ENCODE results near the gene FLT3LG. TPM values are rescaled to one million over a fixed set of nuclear protein-coding genes. Genes with fewer than 3 reads are reported as not detected.

The FLT3LG gene
- total and polyA plus RNA-seq, 9 of the 15 experiments (the other 6 are each of a cell fraction or from before 2014, with no cell fraction given): 0.31 to 6.4 (median 1.1) TPM

DNA sequence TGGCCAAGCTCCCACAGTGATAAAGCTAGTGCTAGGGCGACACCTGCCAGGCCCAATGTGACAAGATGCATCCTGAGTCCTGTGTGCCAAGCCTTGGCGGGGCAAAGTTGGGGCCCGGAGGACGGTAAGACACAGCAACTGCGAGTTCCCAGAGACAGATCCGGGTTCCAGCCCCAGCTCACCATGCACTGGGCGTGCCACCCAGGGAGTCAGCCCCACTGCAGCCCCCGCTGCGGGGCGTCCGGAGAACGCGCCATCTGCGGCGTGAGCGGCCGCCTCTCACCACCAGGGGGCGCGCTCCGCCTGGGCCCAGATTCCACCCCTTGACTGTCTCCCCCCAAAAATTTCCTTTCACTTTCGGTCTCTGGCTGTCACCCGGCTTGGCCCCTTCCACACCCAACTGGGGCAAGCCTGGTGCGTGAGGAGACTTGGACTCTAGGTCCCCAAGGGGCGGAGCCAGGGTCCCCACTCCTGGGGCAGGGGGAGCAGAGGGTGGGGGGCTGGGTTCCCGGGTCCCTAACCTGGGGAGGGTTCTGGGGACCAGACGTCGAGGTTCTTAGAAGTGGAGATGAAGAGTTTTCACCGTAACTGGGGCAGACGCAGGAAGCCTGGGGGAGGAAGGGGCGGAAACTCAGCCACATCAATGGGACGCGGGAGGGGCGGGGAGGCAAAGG lies at the start of gene FLT3LG (continued):
- no peak for TF ChIP-seq ZBTB33 (CRISPR knock-in tag; IDR thresholded peaks at IDR 0.05)
- TF ChIP-seq CEBPB (tag; IDR thresholded peaks at IDR 0.05): no peak
- TF ChIP-seq E2F3 (CRISPR knock-in tag; IDR thresholded peaks at IDR 0.05): no peak
- TF ChIP-seq ZNF584 (CRISPR knock-in tag; IDR thresholded peaks at IDR 0.05; ENCODE audit: low read depth): no peak
- no peak for TF ChIP-seq ZNF696 (CRISPR knock-in tag; conservative IDR thresholded peaks at IDR 0.05)
- no peak for TF ChIP-seq THRAP3 (IDR thresholded peaks at IDR 0.05; ENCODE audit: borderline replicate concordance)
- no peak; the same call in 1 of the 2 replicates for TF ChIP-seq PHF8 (IDR thresholded peaks at IDR 0.05; ENCODE audit: borderline replicate concordance, low read length)
- no peak for TF ChIP-seq ZBTB12 (CRISPR knock-in tag; IDR thresholded peaks at IDR 0.05)
- TF ChIP-seq SAFB (IDR thresholded peaks at IDR 0.05; ENCODE audit: borderline replicate concordance, low read depth, low read length): no peak
- TF ChIP-seq TCF7 (IDR thresholded peaks at IDR 0.05; ENCODE audit: borderline replicate concordance): no peak
- TF ChIP-seq SMAD2 (IDR thresholded peaks at IDR 0.05; ENCODE audit: low read depth, low read length): no peak
- no peak for TF ChIP-seq ZBTB43 (CRISPR knock-in tag; IDR thresholded peaks at IDR 0.05)
- peak; percentile 49 for TF ChIP-seq NEUROD1 (IDR thresholded peaks at IDR 0.05; ENCODE audit: borderline replicate concordance, low read depth, low read length, partially characterized antibody)
- TF ChIP-seq SMARCB1 (IDR thresholded peaks at IDR 0.05; ENCODE audit: insufficient read length, low read depth): no peak
- TF ChIP-seq SLC30A9 (CRISPR knock-in tag; IDR thresholded peaks at IDR 0.05): no peak
- peak; percentile 46; the same call in 1 of the 2 replicates for TF ChIP-seq E2F1 (CRISPR knock-in tag; IDR thresholded peaks at IDR 0.05)
- no peak for TF ChIP-seq MYBL2 (IDR thresholded peaks at IDR 0.05; ENCODE audit: low read depth)
- no peak for TF ChIP-seq MYBL2 (CRISPR knock-in tag; IDR thresholded peaks at IDR 0.05; ENCODE audit: borderline replicate concordance)
- no peak for TF ChIP-seq ZNF184 (CRISPR knock-in tag; IDR thresholded peaks at IDR 0.05)
- TF ChIP-seq MCM7 (IDR thresholded peaks at IDR 0.05): no peak
- TF ChIP-seq ETS1 (conservative IDR thresholded peaks at IDR 0.05; ENCODE audit: control insufficient read depth, low read depth, low read length): no peak; the same call in 1 of the 2 replicates
- no peak for TF ChIP-seq GABPB2 (CRISPR knock-in tag; conservative IDR thresholded peaks at IDR 0.05)
- TF ChIP-seq ZNF830 (CRISPR knock-in tag; IDR thresholded peaks at IDR 0.05): no peak
